ENCODE measurements around the gene REEP6.
"Not testable (repeated sequence)": the region's sequence is repeated elsewhere in the genome, so short reads cannot be mapped to it uniquely, and the experiment has no call there.

The REEP6 gene

DNA sequence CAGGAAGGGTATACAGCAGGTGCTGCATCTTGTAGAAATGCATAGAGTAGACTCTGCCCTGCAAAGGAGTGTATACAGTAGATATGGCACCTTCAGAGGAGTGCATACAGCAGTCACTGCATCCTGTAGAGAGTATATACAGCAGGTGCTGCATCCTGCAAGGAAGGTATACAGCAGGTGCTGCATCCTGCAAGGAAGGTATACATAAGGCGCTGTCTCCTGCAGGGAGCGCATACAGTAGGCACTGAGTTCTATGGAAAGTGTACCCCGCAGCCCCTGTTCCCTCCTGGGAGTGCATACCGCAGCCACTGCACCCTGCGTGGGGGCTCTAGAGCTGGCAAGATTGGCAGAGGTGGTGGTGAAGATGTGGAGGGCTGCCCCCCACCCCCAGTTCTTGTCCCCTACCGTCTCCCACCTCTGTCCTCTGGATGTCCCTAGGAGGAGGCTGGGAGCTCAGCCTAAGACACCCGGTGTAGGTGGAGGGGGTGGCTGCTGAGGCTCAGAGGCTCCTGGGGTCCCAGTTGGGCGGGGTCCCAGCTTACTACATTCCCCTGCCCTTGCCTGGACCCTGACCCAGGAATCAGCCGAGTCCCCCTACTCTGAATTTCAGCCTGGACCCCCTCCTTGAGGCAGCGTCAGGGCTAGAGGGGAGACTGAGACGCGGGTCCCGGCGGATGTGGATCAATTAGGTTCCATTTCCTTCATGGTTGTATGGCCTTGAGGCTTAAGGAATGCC lies 24.2 kb downstream of the REEP6 start:
- FAIRE-seq: no peak
- TF ChIP-seq POLR2AphosphoS5 (IDR thresholded peaks at IDR 0.05; ENCODE audit: low read depth, low read length): no peak
- TF ChIP-seq TAF1 (IDR thresholded peaks at IDR 0.05; ENCODE audit: borderline replicate concordance, low read depth, low read length): no peak
- no peak for TF ChIP-seq POLR2A (IDR thresholded peaks at IDR 0.05; ENCODE audit: low read depth, low read length)
- DNase-seq (ENCODE audit: insufficient read length): no peak

DNA sequence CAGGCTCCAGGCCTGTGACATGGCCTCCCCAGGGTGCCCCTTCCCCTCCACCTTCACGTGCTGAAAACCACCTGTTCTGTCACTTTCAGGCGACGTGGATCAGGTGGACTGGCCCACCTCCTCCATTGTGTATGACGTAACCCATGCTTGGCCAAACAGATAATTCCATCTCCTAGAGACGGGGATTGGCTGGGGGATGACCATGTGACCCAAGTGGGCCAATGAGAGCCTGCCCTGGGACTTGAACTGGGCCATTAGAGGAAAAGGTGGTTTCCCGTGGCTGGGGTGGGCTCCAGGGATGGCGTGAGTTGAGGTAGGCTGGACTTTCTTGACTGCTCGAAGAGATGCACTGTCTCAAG lies 25.4 kb downstream of the REEP6 start:
- FAIRE-seq (no peak), DNase-seq (ENCODE audit: insufficient read length) (no peak)
- TF ChIP-seq POLR2A (IDR thresholded peaks at IDR 0.05; ENCODE audit: low read depth, low read length) (no peak), TAF1 (IDR thresholded peaks at IDR 0.05; ENCODE audit: borderline replicate concordance, low read depth, low read length) (no peak), POLR2AphosphoS5 (IDR thresholded peaks at IDR 0.05; ENCODE audit: low read depth, low read length) (no peak)

DNA sequence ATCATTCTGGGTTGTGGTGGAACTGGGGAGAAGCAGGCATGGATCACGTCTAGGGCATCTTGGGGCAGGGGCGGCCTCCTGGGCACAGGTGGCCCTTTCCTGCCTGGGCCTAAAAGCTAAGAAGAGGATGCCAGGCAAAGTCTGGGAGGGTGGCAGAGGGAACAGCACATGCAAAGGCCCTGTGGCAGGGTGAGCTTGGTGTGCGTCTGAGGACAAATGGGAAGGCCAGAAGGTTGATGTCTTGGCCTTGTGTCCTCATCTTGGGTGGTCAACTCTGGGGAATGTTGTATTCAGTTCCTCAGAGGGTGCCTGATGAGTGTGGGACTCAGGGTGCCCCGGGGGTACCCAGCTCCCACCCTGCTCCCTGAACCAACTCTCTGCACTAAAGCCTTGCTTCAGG lies 27.5 kb downstream of the REEP6 start:
- DNase-seq (ENCODE audit: insufficient read length) (no peak), FAIRE-seq (no peak)
- TF ChIP-seq TAF1 (IDR thresholded peaks at IDR 0.05; ENCODE audit: borderline replicate concordance, low read depth, low read length): no peak
- no peak for TF ChIP-seq POLR2A (IDR thresholded peaks at IDR 0.05; ENCODE audit: low read depth, low read length)
- no peak for TF ChIP-seq POLR2AphosphoS5 (IDR thresholded peaks at IDR 0.05; ENCODE audit: low read depth, low read length)

DNA sequence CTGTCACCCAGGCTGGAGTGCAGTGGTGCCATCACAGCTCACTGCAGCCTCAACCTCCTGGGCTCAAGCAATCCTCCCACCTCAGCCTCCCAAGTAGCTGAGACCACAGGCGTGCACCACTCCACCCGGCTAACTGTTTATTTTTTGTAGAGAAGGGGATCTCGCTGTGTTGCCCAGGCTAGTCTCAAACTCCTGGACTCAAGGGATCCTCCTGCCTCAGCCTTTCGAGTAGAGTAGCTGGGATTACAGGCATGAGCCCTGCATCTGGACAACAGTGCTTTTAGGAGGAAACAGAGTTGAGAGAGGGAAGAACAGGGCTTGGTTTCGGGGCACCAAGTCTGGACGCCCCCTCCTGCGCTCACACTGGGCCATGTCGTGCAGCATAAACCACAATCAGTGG lies 28.8 kb downstream of the REEP6 start:
- not testable (repeated sequence) for FAIRE-seq

DNA sequence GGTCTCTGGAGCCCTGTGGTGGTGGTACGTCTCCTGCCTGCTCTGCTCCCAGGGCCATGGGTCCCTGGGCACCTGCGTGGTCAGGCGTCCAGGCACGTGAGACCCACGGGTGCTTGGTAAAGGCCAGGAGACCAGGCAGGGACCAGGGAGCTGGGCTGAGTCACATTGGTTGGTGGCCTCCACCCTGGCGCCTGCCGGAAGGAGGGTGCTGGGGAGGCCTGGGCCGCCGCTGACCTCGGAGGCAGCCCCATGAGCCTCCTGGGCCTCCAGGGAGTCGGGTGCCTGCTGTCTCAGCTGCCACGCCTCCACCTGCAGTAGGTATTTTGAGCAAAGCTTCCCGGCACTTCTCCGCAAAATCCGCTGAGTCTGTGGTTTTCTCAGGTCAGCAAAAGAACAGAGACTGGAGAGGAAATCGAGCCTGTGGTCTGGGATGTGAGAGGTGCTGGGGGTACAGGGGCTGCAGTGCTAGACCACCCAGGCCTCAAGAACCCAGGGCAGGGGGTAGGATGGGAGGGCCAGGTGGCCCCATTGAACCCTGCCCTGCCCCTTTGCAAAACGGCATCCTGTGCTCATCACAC lies 29.3 kb downstream of the REEP6 start:
- DNase-seq (ENCODE audit: insufficient read length): no peak
- TF ChIP-seq POLR2AphosphoS5 (IDR thresholded peaks at IDR 0.05; ENCODE audit: low read depth, low read length): no peak
- no peak for TF ChIP-seq POLR2A (IDR thresholded peaks at IDR 0.05; ENCODE audit: low read depth, low read length)
- TF ChIP-seq TAF1 (IDR thresholded peaks at IDR 0.05; ENCODE audit: borderline replicate concordance, low read depth, low read length): no peak
- FAIRE-seq: no peak

More for the DNA sequence above, 28.8 kb downstream of the REEP6 start:
- not testable (repeated sequence) for DNase-seq (ENCODE audit: insufficient read length)

DNA sequence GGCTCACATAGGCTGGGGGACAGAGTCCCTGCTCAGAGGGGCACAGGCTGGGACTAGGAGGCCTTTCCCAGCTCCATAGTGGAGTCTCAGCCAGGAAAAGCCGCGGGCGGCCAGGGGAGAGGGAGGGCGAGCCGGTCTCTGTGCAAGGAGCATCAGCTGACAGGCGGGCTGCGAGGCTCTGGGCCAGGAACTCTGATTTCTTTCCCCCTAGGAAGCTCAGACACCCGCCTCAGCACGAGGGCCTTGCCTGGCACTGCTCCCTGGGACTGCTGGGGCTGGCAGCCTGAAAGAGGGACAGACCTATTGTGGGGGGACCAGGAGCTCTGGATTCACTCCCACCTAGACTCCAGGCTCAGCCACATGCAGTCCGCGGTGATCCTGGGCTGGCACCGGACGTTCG lies 30.7 kb downstream of the REEP6 start:
- TF ChIP-seq POLR2A (IDR thresholded peaks at IDR 0.05; ENCODE audit: low read depth, low read length) (no peak), POLR2AphosphoS5 (IDR thresholded peaks at IDR 0.05; ENCODE audit: low read depth, low read length) (no peak), TAF1 (IDR thresholded peaks at IDR 0.05; ENCODE audit: borderline replicate concordance, low read depth, low read length) (no peak)
- DNase-seq (ENCODE audit: insufficient read length) (no peak), FAIRE-seq (no peak)

DNA sequence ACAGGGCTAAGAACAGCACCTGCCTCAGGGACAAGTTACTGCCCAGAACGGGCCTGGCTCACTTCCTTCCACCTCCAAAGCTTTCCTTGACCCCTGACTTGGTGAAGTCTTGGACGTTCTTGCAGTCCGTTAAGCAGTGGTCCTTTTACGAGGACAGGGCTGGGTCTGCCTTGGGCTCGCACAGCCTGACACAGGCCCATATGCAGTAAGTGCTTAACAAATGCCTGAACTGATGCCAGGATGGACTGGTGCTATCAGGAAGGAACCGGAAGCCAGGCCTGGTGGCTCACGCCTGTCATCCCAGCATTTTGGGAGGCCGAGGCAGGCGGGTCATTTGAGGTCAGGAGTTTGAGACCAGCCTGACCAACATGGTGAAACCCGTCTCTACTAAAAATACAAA lies 31.1 kb downstream of the REEP6 start:
- no peak for TF ChIP-seq POLR2A (IDR thresholded peaks at IDR 0.05; ENCODE audit: low read depth, low read length)
- no peak for TF ChIP-seq TAF1 (IDR thresholded peaks at IDR 0.05; ENCODE audit: borderline replicate concordance, low read depth, low read length)
- no peak for TF ChIP-seq POLR2AphosphoS5 (IDR thresholded peaks at IDR 0.05; ENCODE audit: low read depth, low read length)
- DNase-seq (ENCODE audit: insufficient read length) (no peak), FAIRE-seq (no peak)

DNA sequence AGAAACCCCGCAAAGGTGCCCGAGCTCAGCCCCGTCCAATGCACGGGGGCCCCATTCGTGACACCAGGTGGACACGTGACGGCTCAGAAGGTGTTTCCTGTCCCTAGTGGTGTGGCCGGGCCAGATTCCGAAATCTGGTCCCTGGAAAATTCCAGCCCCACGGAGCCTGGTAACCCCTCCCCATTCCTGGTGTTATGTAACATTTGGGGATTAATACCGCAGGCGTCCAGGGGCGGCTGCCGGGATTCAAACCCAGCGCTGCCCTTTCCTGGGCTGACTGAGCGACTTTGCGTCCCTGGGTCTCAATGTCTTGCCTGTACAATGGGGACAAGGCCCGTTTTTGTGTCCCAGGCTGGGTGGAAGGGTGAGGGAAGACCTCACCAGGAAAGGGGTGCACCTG lies 31.9 kb downstream of the REEP6 start:
- FAIRE-seq: no peak
- no peak for DNase-seq (ENCODE audit: insufficient read length)
- TF ChIP-seq POLR2A (IDR thresholded peaks at IDR 0.05; ENCODE audit: low read depth, low read length) (no peak), TAF1 (IDR thresholded peaks at IDR 0.05; ENCODE audit: borderline replicate concordance, low read depth, low read length) (no peak), POLR2AphosphoS5 (IDR thresholded peaks at IDR 0.05; ENCODE audit: low read depth, low read length) (no peak)

DNA sequence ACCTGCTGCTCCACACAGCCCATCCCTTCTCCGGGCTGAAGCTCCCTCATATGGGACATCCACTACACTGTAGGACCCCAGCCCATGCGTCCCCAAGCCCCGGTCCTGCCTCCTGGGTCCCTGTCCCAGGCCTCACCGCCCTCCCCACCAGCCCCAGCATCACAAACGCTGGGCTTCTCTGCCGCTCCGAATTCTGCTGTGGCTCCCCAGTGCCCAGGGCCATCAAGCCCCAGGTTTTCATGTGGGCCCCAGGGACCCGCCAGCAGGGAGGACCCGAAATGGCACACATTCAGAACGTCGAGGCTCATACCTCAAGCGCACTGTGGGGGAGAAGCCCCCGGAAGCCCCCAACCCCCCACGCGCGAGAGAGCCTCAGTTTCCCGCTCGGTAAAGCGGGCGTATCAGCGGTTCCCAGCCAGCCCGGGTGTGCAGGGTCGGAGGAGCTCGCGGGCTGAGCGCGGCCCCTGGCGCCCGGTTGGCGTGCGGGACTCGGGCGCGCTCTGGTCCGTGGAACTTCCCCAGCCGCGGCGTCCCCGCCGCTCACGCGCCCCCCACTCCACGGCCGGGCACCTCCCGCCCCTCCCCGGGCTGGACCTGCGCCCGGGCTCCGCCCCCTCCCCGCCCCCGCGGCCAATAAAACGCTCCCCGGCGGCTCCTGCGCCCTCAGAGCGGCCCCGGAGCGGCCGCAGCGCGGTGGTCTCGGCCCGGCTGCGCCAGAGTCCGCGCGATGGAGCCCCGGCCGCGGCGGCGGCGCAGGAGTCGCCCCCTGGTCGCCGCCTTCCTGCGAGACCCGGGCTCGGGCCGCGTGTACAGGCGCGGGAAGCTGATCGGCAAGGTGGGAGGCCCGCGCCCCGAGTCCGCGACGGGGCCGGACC lies 32.7 kb downstream of the REEP6 start, which contains the start of gene PLK5:
Gene PLK5, plus strand, starts transcription at position 666 of the 875 bp plus-strand sequence. CDS start 2,920 bp downstream, outside the sequence.
- TF ChIP-seq TAF1 (IDR thresholded peaks at IDR 0.05; ENCODE audit: borderline replicate concordance, low read depth, low read length) (no peak), POLR2AphosphoS5 (IDR thresholded peaks at IDR 0.05; ENCODE audit: low read depth, low read length) (no peak)
- DNase-seq (ENCODE audit: insufficient read length): no peak
- no peak for FAIRE-seq

DNA sequence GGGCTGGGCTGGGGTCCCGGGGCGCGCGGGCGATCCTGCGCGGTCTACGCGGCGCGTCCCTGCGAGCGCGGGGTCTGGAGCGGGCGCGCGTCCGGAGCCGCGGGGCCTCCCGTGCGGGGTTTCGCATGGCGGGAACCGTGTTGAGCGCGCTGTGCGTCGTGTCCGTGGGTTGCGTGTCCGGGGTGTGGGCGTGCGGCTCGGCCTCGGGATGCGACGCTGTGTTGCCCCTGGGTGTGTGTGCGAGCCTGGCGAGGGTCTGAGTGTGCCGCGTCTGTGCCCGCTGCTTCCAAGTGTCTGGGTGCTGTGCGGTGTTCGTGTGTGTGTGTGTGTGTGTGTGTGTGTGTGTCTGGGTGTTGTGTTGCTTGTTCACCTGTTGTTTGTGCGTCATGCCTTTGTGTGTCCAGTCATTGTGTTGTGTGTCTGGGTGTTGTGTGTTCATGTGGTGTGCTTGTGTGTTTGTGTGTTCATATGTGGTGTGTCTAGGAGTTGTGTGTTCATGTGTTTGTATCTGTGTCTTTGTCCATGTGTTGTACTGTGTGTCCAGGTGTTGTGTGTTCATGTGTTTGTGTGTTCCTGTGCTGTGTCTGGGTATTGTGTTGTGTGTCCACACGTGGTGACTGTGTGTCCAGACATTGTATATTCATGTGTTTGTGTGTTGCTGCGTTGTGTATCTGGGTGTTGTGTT lies 33.4 kb downstream of the REEP6 start:
- DNase-seq (ENCODE audit: insufficient read length): no peak
- no peak for FAIRE-seq
- TF ChIP-seq POLR2A (IDR thresholded peaks at IDR 0.05; ENCODE audit: low read depth, low read length): no peak
- no peak for TF ChIP-seq TAF1 (IDR thresholded peaks at IDR 0.05; ENCODE audit: borderline replicate concordance, low read depth, low read length)
- no peak for TF ChIP-seq POLR2AphosphoS5 (IDR thresholded peaks at IDR 0.05; ENCODE audit: low read depth, low read length)

DNA sequence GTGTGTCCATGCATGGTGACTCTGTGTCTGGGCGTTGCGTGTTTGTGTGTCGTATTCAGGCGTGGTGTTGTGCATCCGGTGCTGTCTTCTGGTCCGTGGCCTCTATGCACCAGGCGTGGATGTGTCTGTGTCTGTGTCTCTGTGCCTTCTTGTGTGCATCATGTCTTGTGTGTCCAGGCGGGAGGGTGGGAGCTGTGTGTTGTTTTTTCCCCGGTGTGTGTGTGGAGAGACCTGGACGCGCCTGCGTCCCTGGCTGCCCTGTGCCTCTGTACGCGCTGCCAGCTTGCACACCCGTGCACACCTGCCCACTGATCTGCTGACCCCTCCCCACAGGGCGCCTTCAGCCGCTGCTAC lies 34.0 kb downstream of the REEP6 start:
- no peak for FAIRE-seq

More for the DNA sequence above, 34.0 kb downstream of the REEP6 start:
- TF ChIP-seq POLR2AphosphoS5 (IDR thresholded peaks at IDR 0.05; ENCODE audit: low read depth, low read length) (no peak), POLR2A (IDR thresholded peaks at IDR 0.05; ENCODE audit: low read depth, low read length) (no peak), TAF1 (IDR thresholded peaks at IDR 0.05; ENCODE audit: borderline replicate concordance, low read depth, low read length) (no peak)
- DNase-seq (ENCODE audit: insufficient read length): no peak

All from GM12892 (cell line).